Peyer's patch (tissue), 4 donors: ENCODE measurements around the gene NKD2. TPM values are rescaled to one million over a fixed set of nuclear protein-coding genes. Genes with fewer than 3 reads are reported as not detected.
"Not testable (repeated sequence)": the region's sequence is repeated elsewhere in the genome, so short reads cannot be mapped to it uniquely, and the experiment has no call there.

Source experiments
- DNase-seq, 3 donors: peaks; one replicate each; pipeline ENCODE4 v3.0.0-alpha.2; 2017 to 2019
- H3K27ac ChIP-seq, 4 donors: fragments of 200-600 bp; sonication (generic); one replicate each; pipeline ENCODE4 v1.5.1; 2016 to 2019
- H3K27me3 ChIP-seq, 2 donors: fragments of 200-600 bp; sonication (generic); one replicate each; pipeline ENCODE4 v1.5.1; 2019
- H3K36me3 ChIP-seq, 3 donors: fragments of 200-600 bp; sonication (generic); one replicate each; pipeline ENCODE4 v1.5.1; 2016 to 2019
- H3K4me1 ChIP-seq, 4 donors: fragments of 200-600 bp; sonication (generic); one replicate each; pipeline ENCODE4 v1.5.1; 2016 to 2019
- H3K4me3 ChIP-seq, 4 donors: fragments of 200-600 bp; sonication (generic); 1 replicate in 3 of 4; 2 replicates in 1 of 4; pipeline ENCODE4 v1.5.1; 2016 to 2019; ENCODE audit warnings: mild to moderate bottlenecking in 1 of 4
- H3K9me3 ChIP-seq, 4 donors: fragments of 200-600 bp; sonication (generic); one replicate each; pipeline ENCODE4 v1.5.1; 2016 to 2019; ENCODE audit warnings: mild to moderate bottlenecking in 1 of 4
- POLR2A ChIP-seq, 2 donors: fragments of 450-650 bp; IDR thresholded peaks; one replicate each; pipeline ENCODE4 v1.5.1; 2017; ENCODE audit warnings: antibody characterized with exemption in 2 of 2, mild to moderate bottlenecking in 2 of 2, moderate library complexity in 2 of 2
- total RNA-seq, 4 donors: library from RNA; depleted of rRNA; stranded (reverse); fragments of >200 nt; gene quantifications; one replicate each; pipeline ENCODE4 v1.1.0, GENCODE V29; 2016
- TF ChIP-seq, protein P1 (sequence below), 6 experiments: fragments of 450-650 bp in 4 of 6; fragments of 200-600 bp in 2 of 6; sonication (generic) in 1 of 6; IDR thresholded peaks; one replicate each; pipeline ENCODE4 v1.5.1; 2017 to 2019; ENCODE audit warnings: antibody characterized with exemption in 6 of 6, mild to moderate bottlenecking in 3 of 6, moderate library complexity in 1 of 6

The NKD2 gene
- total RNA-seq, 4 donors from 2014 or later: 1.9 to 9.9 (median 3.5) TPM

GRCh38 chr5:1021136-1021968 lies 12.8 kb downstream of the NKD2 start:
- Histone ChIP-seq H3K4me3 (no peak overlapping the region), H3K9me3 (no peaks in the 10 kb centered on the region), H3K27me3 (no peaks in the 10 kb centered on the region), H3K4me1 (no peaks in the 10 kb centered on the region), H3K36me3 (no peaks in the 10 kb centered on the region), H3K27ac (no peak overlapping the region)
- TF ChIP-seq, protein P1, sequence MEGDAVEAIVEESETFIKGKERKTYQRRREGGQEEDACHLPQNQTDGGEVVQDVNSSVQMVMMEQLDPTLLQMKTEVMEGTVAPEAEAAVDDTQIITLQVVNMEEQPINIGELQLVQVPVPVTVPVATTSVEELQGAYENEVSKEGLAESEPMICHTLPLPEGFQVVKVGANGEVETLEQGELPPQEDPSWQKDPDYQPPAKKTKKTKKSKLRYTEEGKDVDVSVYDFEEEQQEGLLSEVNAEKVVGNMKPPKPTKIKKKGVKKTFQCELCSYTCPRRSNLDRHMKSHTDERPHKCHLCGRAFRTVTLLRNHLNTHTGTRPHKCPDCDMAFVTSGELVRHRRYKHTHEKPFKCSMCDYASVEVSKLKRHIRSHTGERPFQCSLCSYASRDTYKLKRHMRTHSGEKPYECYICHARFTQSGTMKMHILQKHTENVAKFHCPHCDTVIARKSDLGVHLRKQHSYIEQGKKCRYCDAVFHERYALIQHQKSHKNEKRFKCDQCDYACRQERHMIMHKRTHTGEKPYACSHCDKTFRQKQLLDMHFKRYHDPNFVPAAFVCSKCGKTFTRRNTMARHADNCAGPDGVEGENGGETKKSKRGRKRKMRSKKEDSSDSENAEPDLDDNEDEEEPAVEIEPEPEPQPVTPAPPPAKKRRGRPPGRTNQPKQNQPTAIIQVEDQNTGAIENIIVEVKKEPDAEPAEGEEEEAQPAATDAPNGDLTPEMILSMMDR (IDR thresholded peaks at IDR 0.05): no peak
- no peak for TF ChIP-seq POLR2A (IDR thresholded peaks at IDR 0.05)
- no peak for DNase-seq

DNA sequence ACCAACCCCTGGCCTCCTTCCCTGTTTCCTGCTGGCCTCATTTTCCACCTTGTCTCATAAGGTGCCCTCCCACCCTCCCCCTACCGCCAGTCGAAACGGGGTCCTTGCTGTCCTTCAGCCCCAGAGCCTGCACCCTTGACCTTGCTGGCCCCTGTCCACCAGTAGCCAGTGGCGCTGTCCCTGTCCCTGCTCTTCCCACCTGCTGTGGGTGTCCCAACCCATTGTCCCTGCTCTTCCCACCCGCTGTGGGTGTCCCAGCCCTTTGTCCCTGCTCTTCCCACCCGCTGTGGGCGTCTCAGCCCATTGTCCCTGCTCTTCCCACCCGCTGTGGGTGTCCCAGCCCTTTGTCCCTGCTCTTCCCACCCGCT lies 13.4 kb downstream of the NKD2 start:
- H3K4me1 ChIP-seq, DNase-seq, H3K27ac ChIP-seq, H3K4me3 ChIP-seq, H3K36me3 ChIP-seq, H3K9me3 ChIP-seq, H3K27me3 ChIP-seq: not testable (repeated sequence)

GRCh38 chr5:1026700-1027621 lies 18.4 kb downstream of the NKD2 start:
- Histone ChIP-seq H3K27ac (no peak overlapping the region), H3K9me3 (no peaks in the 10 kb centered on the region), H3K4me1 (no peaks in the 10 kb centered on the region), H3K36me3 (no peaks in the 10 kb centered on the region), H3K4me3 (no peak overlapping the region), H3K27me3 (no peaks in the 10 kb centered on the region)
- no peak for TF ChIP-seq POLR2A (IDR thresholded peaks at IDR 0.05)
- TF ChIP-seq, protein P1 (IDR thresholded peaks at IDR 0.05): no peak
- DNase-seq: no peak

GRCh38 chr5:1027631-1028441 lies 19.2 kb downstream of the NKD2 start:
- no peak for DNase-seq
- no peaks in the 10 kb centered on the region for H3K27me3 ChIP-seq
- H3K36me3 ChIP-seq: no peaks in the 10 kb centered on the region
- no peaks in the 10 kb centered on the region for H3K9me3 ChIP-seq
- no peak overlapping the region for H3K27ac ChIP-seq
- no peaks in the 10 kb centered on the region for H3K4me1 ChIP-seq
- no peak for TF ChIP-seq POLR2A (IDR thresholded peaks at IDR 0.05)
- TF ChIP-seq, protein P1 (IDR thresholded peaks at IDR 0.05): no peak
- no peak overlapping the region for H3K4me3 ChIP-seq

DNA sequence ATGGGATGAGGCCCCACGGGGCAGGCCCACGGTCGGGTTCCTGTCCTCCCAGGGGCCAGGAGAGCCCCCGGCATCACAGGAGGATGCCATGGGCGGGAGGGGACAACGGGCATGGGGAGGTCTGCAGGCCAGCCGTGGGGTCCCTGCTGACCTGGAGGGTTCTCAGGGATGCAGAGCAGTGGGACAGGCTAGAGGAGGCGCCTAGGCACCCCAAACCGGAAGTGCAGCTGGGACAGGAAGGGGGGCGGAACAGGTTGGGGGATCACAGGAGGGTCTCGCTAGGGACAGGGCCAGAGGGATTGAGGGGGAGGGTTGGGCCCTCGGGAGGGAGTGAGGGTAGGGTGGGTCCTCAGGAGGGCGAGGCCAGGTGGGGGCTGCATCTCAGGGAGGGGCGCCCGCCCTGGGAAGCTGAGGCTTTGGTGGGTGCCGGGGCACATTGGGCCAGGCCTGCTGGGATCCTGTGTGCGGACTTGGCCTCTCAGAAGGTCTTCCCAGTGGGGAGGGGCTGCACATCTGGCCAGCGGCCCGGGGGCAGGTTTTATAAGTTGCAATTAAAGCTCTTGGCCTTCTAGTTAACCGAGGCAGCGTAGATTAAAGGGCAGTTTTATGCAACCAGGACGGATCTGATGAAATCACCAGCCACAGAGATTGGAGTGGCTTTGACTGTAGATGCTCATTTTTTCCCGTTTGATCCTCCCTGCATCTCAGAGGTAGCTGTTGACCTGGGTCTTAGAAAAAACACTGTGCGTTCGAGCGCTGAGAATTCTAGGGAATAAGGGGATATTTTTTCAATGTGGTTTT lies 20.1 kb downstream of the NKD2 start:
- H3K36me3 ChIP-seq: no peaks in the 10 kb centered on the region
- no peaks in the 10 kb centered on the region for H3K27me3 ChIP-seq
- H3K4me1 ChIP-seq: no peaks in the 10 kb centered on the region
- H3K9me3 ChIP-seq: no peaks in the 10 kb centered on the region
- no peak for DNase-seq
- no peak overlapping the region for H3K27ac ChIP-seq
- H3K4me3 ChIP-seq: no peak overlapping the region
- TF ChIP-seq, protein P1 (IDR thresholded peaks at IDR 0.05): no peak
- TF ChIP-seq POLR2A (IDR thresholded peaks at IDR 0.05): no peak
